Type B pancreatic cell (in vitro differentiated cells): ENCODE data around the gene ATG3. TPM values are rescaled to one million over a fixed set of nuclear protein-coding genes. Genes with fewer than 3 reads are reported as not detected.

Experiments used
- DNase-seq: peaks from one replicate; pipeline ENCODE4 v3.0.0; 2021; ENCODE audit warnings: mixed read lengths; ENCODE audit not compliant: unreplicated experiment; ENCODE audit errors: extremely low spot score
- H3K27ac Mint-ChIP-seq: 2 replicates; pipeline ENCODE4 v1.8.0; 2021; ENCODE audit warnings: mild to moderate bottlenecking, mixed read lengths
- H3K27me3 Mint-ChIP-seq: 2 replicates; pipeline ENCODE4 v1.8.0; 2021; ENCODE audit warnings: mixed read lengths
- H3K36me3 Mint-ChIP-seq: 2 replicates; pipeline ENCODE4 v1.8.0; 2021; ENCODE audit warnings: mixed read lengths
- H3K4me1 Mint-ChIP-seq: one replicate; pipeline ENCODE4 v1.8.0; 2021; ENCODE audit warnings: mixed read lengths; ENCODE audit not compliant: unreplicated experiment
- H3K4me3 Mint-ChIP-seq: 2 replicates; pipeline ENCODE4 v1.8.0; 2021; ENCODE audit warnings: mild to moderate bottlenecking, mixed read lengths
- H3K9me3 Mint-ChIP-seq: 2 replicates; pipeline ENCODE4 v1.8.0; 2021; ENCODE audit warnings: mixed read lengths
- total RNA-seq: library from RNA; stranded (reverse); gene quantifications from 2 replicates; pipeline ENCODE4 v1.2.1, GENCODE V29; 2021; ENCODE audit warnings: low replicate concordance
- TF ChIP-seq, protein P1 (sequence below): fragments of 200-600 bp; sonication (generic); conservative IDR thresholded peaks from 2 replicates; pipeline ENCODE4 v1.5.0; 2021; ENCODE audit warnings: antibody characterized with exemption, mild to moderate bottlenecking

The ATG3 gene
- total RNA-seq, 1 donor from 2014 or later, result 35.3 TPM

- Mint-ChIP-seq H3K9me3 (no peaks in the 10 kb centered on the region), H3K4me1 (no peaks in the 10 kb centered on the region), H3K36me3 (peaks cover 31% of the 10 kb centered on the region), H3K4me3 (no peak overlapping the region), H3K27ac (no peak overlapping the region), H3K27me3 (no peaks in the 10 kb centered on the region)
- no peak for DNase-seq
- TF ChIP-seq, protein P1, sequence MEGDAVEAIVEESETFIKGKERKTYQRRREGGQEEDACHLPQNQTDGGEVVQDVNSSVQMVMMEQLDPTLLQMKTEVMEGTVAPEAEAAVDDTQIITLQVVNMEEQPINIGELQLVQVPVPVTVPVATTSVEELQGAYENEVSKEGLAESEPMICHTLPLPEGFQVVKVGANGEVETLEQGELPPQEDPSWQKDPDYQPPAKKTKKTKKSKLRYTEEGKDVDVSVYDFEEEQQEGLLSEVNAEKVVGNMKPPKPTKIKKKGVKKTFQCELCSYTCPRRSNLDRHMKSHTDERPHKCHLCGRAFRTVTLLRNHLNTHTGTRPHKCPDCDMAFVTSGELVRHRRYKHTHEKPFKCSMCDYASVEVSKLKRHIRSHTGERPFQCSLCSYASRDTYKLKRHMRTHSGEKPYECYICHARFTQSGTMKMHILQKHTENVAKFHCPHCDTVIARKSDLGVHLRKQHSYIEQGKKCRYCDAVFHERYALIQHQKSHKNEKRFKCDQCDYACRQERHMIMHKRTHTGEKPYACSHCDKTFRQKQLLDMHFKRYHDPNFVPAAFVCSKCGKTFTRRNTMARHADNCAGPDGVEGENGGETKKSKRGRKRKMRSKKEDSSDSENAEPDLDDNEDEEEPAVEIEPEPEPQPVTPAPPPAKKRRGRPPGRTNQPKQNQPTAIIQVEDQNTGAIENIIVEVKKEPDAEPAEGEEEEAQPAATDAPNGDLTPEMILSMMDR, result no peak
These were observed 31.5 kb upstream of the ATG3 start for GRCh38 chr3:112593258-112593657.

GRCh38 chr3:112587336-112587735 lies 25.6 kb upstream of the ATG3 start:
- H3K9me3 Mint-ChIP-seq, result no peaks in the 10 kb centered on the region
- DNase-seq, result no peak

DNA sequence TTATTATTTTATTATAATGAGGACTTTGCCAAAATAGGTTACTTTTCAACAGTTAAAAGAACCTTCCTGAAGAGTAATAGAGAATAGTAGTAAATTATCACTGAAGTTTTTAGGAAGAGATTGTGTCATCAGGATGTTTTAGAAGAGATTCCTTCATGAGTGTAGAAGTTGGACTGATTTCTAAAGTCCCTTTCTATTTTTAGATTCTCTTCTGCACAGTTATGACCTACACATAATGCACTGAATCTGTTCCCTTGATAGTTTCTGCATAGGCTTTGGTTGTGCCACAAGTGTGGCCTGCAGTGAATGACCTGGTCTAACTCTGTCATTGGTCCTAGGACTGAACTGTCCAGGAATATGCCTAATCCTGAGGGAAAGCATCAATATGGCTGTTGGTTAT lies 24.0 kb upstream of the ATG3 start:
- Mint-ChIP-seq H3K4me3 (no peak overlapping the region), H3K36me3 (peaks cover 25% of the 10 kb centered on the region), H3K27me3 (no peaks in the 10 kb centered on the region), H3K9me3 (no peaks in the 10 kb centered on the region), H3K4me1 (peaks cover 4% of the 10 kb centered on the region), H3K27ac (no peak overlapping the region)
- TF ChIP-seq, protein P1, result no peak
- DNase-seq, result no peak

More at GRCh38 chr3:112587336-112587735, 25.6 kb upstream of the ATG3 start:
- Mint-ChIP-seq H3K27ac (no peak overlapping the region), H3K4me3 (no peak overlapping the region), H3K27me3 (no peaks in the 10 kb centered on the region), H3K36me3 (peaks cover 26% of the 10 kb centered on the region), H3K4me1 (peaks cover 2% of the 10 kb centered on the region)
- TF ChIP-seq, protein P1, result no peak

GRCh38 chr3:112583105-112583504 lies 21.3 kb upstream of the ATG3 start:
- TF ChIP-seq, protein P1, result no peak
- Mint-ChIP-seq H3K4me3 (no peak overlapping the region), H3K27ac (no peak overlapping the region), H3K27me3 (no peaks in the 10 kb centered on the region), H3K4me1 (peaks cover 4% of the 10 kb centered on the region), H3K9me3 (no peaks in the 10 kb centered on the region), H3K36me3 (peaks cover 10% of the 10 kb centered on the region)
- DNase-seq, result no peak

- H3K4me3 Mint-ChIP-seq, result no peak overlapping the region
- no peaks in the 10 kb centered on the region for H3K9me3 Mint-ChIP-seq
- H3K4me1 Mint-ChIP-seq, result peaks cover 4% of the 10 kb centered on the region
- H3K27me3 Mint-ChIP-seq, result no peaks in the 10 kb centered on the region
- TF ChIP-seq, protein P1, result peak; percentile 81
- no peak overlapping the region for H3K27ac Mint-ChIP-seq
- DNase-seq, result no peak
- peaks cover 5% of the 10 kb centered on the region for H3K36me3 Mint-ChIP-seq
These were observed 20.6 kb upstream of the ATG3 start for GRCh38 chr3:112582244-112582874.
